ENCODE measurements around the gene DYSF.

The DYSF gene

GRCh38 chr2:71728036-71728435 lies 274.7 kb downstream of the DYSF start:
- H3K27ac ChIP-seq, result no peak overlapping the region

GRCh38 chr2:71730785-71731383 lies 277.5 kb downstream of the DYSF start:
- no peak overlapping the region for H3K27ac ChIP-seq

More at GRCh38 chr2:71728036-71728435, 274.7 kb downstream of the DYSF start:
- TF ChIP-seq, protein P1, sequence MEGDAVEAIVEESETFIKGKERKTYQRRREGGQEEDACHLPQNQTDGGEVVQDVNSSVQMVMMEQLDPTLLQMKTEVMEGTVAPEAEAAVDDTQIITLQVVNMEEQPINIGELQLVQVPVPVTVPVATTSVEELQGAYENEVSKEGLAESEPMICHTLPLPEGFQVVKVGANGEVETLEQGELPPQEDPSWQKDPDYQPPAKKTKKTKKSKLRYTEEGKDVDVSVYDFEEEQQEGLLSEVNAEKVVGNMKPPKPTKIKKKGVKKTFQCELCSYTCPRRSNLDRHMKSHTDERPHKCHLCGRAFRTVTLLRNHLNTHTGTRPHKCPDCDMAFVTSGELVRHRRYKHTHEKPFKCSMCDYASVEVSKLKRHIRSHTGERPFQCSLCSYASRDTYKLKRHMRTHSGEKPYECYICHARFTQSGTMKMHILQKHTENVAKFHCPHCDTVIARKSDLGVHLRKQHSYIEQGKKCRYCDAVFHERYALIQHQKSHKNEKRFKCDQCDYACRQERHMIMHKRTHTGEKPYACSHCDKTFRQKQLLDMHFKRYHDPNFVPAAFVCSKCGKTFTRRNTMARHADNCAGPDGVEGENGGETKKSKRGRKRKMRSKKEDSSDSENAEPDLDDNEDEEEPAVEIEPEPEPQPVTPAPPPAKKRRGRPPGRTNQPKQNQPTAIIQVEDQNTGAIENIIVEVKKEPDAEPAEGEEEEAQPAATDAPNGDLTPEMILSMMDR (IDR thresholded peaks at IDR 0.05), result no peak
- no peak for TF ChIP-seq ZFX (IDR thresholded peaks at IDR 0.05; ENCODE audit: borderline replicate concordance)

DNA sequence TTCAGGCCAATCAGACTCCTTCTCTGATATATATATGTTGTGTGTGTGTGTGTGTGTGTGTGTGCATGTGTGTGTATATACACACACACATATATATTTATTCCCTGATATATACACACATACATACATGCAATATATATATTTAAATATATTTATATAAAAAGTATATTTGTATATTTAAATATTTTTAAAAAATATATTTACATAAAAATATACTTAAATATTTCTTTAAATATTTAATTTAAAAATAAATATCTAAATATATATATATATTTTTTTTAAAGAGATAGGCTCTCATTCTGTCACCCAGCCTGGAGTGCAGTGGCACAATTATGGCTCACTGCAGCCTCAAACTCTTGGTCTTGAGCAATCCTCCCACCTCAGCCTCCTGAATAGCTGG lies 281.3 kb downstream of the DYSF start:
- TF ChIP-seq, protein P1 (IDR thresholded peaks at IDR 0.05), result no peak
- no peak for TF ChIP-seq ZFX (IDR thresholded peaks at IDR 0.05; ENCODE audit: borderline replicate concordance)
- no peak overlapping the region for H3K27ac ChIP-seq

More at GRCh38 chr2:71730785-71731383, 277.5 kb downstream of the DYSF start:
- TF ChIP-seq ZFX (IDR thresholded peaks at IDR 0.05; ENCODE audit: borderline replicate concordance), result no peak
- TF ChIP-seq, protein P1 (IDR thresholded peaks at IDR 0.05), result no peak

DNA sequence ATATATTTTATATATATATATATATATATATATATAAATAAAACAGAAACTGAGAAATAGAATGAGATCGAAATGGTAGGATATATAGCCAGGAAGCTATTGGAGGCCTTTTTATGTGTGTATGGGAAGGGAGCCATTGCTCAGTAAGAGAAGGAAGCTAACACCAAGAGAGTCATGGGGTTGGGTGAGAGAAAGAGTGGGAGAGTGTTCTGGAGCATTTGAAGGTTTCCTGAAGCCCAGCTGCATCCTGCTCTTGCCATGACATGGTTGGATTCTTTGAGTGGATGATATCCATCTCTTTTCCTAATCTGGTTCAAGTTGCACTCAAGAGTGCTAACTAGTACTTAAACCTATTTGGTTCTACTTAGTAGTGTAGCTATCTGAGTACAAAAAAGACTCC lies 282.3 kb downstream of the DYSF start:
- H3K27ac ChIP-seq, result no peak overlapping the region
- no peak for TF ChIP-seq ZFX (IDR thresholded peaks at IDR 0.05; ENCODE audit: borderline replicate concordance)
- TF ChIP-seq, protein P1 (IDR thresholded peaks at IDR 0.05), result no peak

All from 22Rv1 (cell line).